MM.1S (cell line): ENCODE measurements around the gene RALGAPA2.

Experiments
- DNase-seq: peaks from one replicate; pipeline ENCODE4 v3.0.0-alpha.2; 2015
- H2AFZ ChIP-seq: fragments of 300-600 bp; sonication (generic); 2 replicates; pipeline ENCODE4 v1.6.0; 2016; ENCODE audit warnings: antibody characterized with exemption, low read length
- H3F3A ChIP-seq: fragments of 300-600 bp; sonication (generic); 2 replicates; pipeline ENCODE4 v1.6.1; 2016; ENCODE audit warnings: mild to moderate bottlenecking, antibody characterized with exemption, low read length, moderate library complexity, mixed read lengths; ENCODE audit not compliant: insufficient read depth
- H3K27ac ChIP-seq: fragments of 300-600 bp; sonication (generic); 2 replicates; pipeline ENCODE4 v1.5.1; 2016; ENCODE audit warnings: mild to moderate bottlenecking, low read length
- H3K27me3 ChIP-seq: fragments of 300-600 bp; sonication (generic); replicated peaks from 2 replicates; pipeline ENCODE4 v1.6.0; 2016; ENCODE audit warnings: low read length; ENCODE audit not compliant: insufficient read depth
- H3K36me3 ChIP-seq: fragments of 300-600 bp; sonication (generic); replicated peaks from 2 replicates; pipeline ENCODE4 v1.6.1; 2016; ENCODE audit warnings: mild to moderate bottlenecking, low read length, mixed read lengths; ENCODE audit not compliant: insufficient read depth
- H3K4me1 ChIP-seq: fragments of 300-600 bp; sonication (generic); 2 replicates; pipeline ENCODE4 v1.6.1; 2016; ENCODE audit warnings: low read length, mixed read lengths
- H3K4me2 ChIP-seq: fragments of 300-600 bp; sonication (generic); 2 replicates; pipeline ENCODE4 v1.6.0; 2016; ENCODE audit warnings: low read depth, low read length
- H3K4me3 ChIP-seq: fragments of 300-600 bp; sonication (generic); 2 replicates; pipeline ENCODE4 v1.5.1; 2016; ENCODE audit warnings: low read length, mixed read lengths
- H3K79me2 ChIP-seq: fragments of 300-600 bp; sonication (generic); 2 replicates; pipeline ENCODE4 v1.6.1; 2016; ENCODE audit warnings: mixed run types, low read length, mixed read lengths
- H3K9ac ChIP-seq: fragments of 300-600 bp; sonication (generic); 2 replicates; pipeline ENCODE4 v1.6.1; 2016; ENCODE audit warnings: low read length, mixed read lengths
- H3K9me2 ChIP-seq: fragments of 300-600 bp; sonication (generic); replicated peaks from 2 replicates; pipeline ENCODE4 v1.6.1; 2016; ENCODE audit warnings: mild to moderate bottlenecking, low read length, mixed read lengths; ENCODE audit not compliant: insufficient read depth
- H3K9me3 ChIP-seq: fragments of 300-600 bp; sonication (generic); replicated peaks from 2 replicates; pipeline ENCODE4 v1.6.1; 2016; ENCODE audit warnings: mild to moderate bottlenecking, low read length, mixed read lengths; ENCODE audit not compliant: insufficient read depth
- H4K20me1 ChIP-seq: fragments of 300-600 bp; sonication (generic); 2 replicates; pipeline ENCODE4 v1.6.1; 2016; ENCODE audit warnings: mild to moderate bottlenecking, low read length, moderate library complexity, mixed read lengths; ENCODE audit not compliant: insufficient read depth
- EZH2 ChIP-seq: fragments of 300-600 bp; sonication (generic); optimal IDR thresholded peaks from 2 replicates; pipeline ENCODE3; 2017; ENCODE audit warnings: low read depth, mild to moderate bottlenecking, antibody characterized with exemption, low read length, mixed read lengths
- EZH2phosphoT487 ChIP-seq: fragments of 300-600 bp; sonication (generic); IDR thresholded peaks from 2 replicates; pipeline ENCODE4 v1.6.1; 2018; ENCODE audit warnings: antibody characterized with exemption, low read length
- TF ChIP-seq, protein P1 (sequence below): fragments of 300-600 bp; sonication (generic); IDR thresholded peaks from 2 replicates; pipeline ENCODE4 v1.5.1; 2016; ENCODE audit warnings: antibody characterized with exemption, low read length, mixed read lengths

Gene RALGAPA2

DNA sequence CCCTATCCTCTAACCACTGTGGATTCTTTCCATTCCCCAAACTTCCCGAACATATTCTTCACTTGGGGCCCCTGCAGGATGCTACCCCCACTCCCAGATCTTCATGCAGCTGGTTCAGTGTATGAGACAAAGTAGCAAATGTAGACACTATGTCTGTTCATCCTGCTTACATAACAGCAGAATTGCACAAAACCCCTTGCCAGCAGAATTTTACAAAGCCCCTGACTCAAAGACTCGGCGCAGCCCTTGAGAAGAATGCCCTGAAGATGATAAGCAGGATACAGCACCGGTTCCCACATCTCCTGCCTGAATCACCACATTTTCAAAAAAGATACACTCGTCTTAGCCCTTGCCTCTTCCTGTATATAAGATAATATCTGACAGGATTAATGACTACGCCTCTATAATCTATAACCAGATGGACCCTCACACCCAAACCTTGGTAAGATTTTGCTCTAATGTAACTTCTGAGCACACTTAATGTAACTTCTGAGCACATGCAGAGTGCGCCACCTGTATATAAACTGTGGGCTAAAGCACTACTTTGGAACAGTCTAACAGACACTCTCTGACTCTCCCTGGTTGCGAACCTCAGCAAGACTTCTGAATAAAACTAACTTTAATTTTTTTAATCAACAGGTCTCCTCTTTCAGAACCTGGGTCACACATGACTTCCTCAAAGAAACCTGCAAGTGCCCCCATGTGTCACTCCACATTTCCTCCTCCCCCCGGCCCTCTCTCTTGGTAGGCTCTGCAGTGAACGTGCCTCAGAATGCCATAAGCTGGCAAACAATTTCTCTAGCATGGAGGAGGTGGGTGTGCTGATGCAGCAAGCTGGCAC, 28.7 kb downstream of the RALGAPA2 start:
- no peak overlapping the region for H3K9ac ChIP-seq
- H3K4me2 ChIP-seq, result no peak overlapping the region
- no peaks in the 10 kb centered on the region for H3K9me2 ChIP-seq
- DNase-seq, result no peak
- H3K36me3 ChIP-seq, result no peaks in the 10 kb centered on the region
- no peaks in the 10 kb centered on the region for H3K27me3 ChIP-seq
- no peak overlapping the region for H3K27ac ChIP-seq
- no peak overlapping the region for H3K4me3 ChIP-seq
- H3K79me2 ChIP-seq, result no peaks in the 10 kb centered on the region
- H4K20me1 ChIP-seq, result no peaks in the 10 kb centered on the region
- H3F3A ChIP-seq, result no peaks in the 10 kb centered on the region
- no peaks in the 10 kb centered on the region for H3K9me3 ChIP-seq
- H2AFZ ChIP-seq, result no peak overlapping the region
- no peaks in the 10 kb centered on the region for H3K4me1 ChIP-seq
- TF ChIP-seq EZH2, result no peak
- TF ChIP-seq EZH2phosphoT487, result no peak
- TF ChIP-seq, protein P1, sequence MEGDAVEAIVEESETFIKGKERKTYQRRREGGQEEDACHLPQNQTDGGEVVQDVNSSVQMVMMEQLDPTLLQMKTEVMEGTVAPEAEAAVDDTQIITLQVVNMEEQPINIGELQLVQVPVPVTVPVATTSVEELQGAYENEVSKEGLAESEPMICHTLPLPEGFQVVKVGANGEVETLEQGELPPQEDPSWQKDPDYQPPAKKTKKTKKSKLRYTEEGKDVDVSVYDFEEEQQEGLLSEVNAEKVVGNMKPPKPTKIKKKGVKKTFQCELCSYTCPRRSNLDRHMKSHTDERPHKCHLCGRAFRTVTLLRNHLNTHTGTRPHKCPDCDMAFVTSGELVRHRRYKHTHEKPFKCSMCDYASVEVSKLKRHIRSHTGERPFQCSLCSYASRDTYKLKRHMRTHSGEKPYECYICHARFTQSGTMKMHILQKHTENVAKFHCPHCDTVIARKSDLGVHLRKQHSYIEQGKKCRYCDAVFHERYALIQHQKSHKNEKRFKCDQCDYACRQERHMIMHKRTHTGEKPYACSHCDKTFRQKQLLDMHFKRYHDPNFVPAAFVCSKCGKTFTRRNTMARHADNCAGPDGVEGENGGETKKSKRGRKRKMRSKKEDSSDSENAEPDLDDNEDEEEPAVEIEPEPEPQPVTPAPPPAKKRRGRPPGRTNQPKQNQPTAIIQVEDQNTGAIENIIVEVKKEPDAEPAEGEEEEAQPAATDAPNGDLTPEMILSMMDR, result no peak

DNA sequence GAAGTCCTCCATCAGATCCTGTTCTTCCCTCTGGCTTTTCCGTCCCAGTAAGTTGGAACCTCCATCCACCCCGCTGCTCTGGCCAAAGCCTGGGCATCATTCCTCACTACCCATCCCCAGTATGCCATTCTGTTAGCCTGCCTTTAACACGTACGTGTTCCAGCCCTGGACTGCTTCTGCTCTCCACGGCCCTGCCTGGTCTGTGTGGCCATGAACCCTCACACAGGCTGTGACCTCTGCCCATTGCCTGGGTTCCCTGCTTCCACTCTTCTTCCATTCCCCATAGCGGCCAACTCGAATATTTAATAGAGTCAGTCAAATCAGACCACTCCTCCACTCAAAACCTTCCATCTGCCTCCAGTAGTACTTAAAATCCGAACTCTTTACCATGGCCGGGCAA, 29.4 kb downstream of the RALGAPA2 start:
- Histone ChIP-seq H3K27ac (no peak overlapping the region), H3K9ac (no peak overlapping the region), H3K27me3 (no peaks in the 10 kb centered on the region), H3K9me3 (no peaks in the 10 kb centered on the region), H3K36me3 (no peaks in the 10 kb centered on the region), H3F3A (no peaks in the 10 kb centered on the region), H2AFZ (no peak overlapping the region), H3K9me2 (no peaks in the 10 kb centered on the region), H3K79me2 (no peaks in the 10 kb centered on the region), H3K4me3 (no peak overlapping the region), H3K4me1 (no peaks in the 10 kb centered on the region), H4K20me1 (no peaks in the 10 kb centered on the region), H3K4me2 (no peak overlapping the region)
- DNase-seq, result no peak
- TF ChIP-seq EZH2phosphoT487 (no peak), EZH2 (no peak)
- TF ChIP-seq, protein P1, result no peak

DNA sequence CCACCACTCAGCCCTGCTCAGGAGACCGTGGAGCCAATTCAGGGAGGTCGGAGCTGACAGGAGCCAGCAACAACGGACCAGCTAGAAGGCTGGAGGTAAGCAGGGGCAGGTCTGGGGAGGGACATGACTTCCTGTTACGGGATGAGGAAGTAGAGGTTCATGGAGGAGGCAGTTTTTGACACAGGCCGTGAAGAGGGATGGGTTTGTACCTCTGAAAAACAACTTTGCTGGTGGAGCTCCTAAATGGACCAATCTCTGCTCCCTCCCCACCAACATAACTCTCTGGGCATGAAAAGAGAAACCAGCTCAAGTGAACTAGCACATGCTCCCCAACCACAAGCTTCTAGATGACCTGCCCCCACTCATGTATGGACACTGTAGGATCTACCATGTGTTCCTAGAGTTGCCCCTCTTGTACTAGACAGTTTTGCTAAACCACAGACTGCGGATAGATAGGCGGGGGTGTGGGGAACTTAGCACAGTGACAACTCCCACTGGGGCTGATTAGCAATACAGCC, 31.4 kb downstream of the RALGAPA2 start:
- H3K9ac ChIP-seq, result no peak overlapping the region
- H3K79me2 ChIP-seq, result no peaks in the 10 kb centered on the region
- H2AFZ ChIP-seq, result no peak overlapping the region
- H3K4me3 ChIP-seq, result no peak overlapping the region
- TF ChIP-seq, protein P1, result no peak
- TF ChIP-seq EZH2phosphoT487 (no peak), EZH2 (no peak)
- no peaks in the 10 kb centered on the region for H3K4me1 ChIP-seq
- H3K4me2 ChIP-seq, result no peak overlapping the region
- no peaks in the 10 kb centered on the region for H3K27me3 ChIP-seq
- no peaks in the 10 kb centered on the region for H4K20me1 ChIP-seq
- H3K36me3 ChIP-seq, result no peaks in the 10 kb centered on the region
- no peak for DNase-seq
- no peaks in the 10 kb centered on the region for H3K9me2 ChIP-seq
- H3K9me3 ChIP-seq, result no peaks in the 10 kb centered on the region
- H3K27ac ChIP-seq, result no peak overlapping the region
- H3F3A ChIP-seq, result no peaks in the 10 kb centered on the region
